ENCODE data around the gene PDE8A. TPM values are rescaled to one million over a fixed set of nuclear protein-coding genes. Genes with fewer than 3 reads are reported as not detected.

PDE8A gene
- total and polyA plus RNA-seq, 2 of the 13 experiments (the other 11 are each of a cell fraction or from before 2014, with no cell fraction given): 26.3 to 48.5 TPM

DNA sequence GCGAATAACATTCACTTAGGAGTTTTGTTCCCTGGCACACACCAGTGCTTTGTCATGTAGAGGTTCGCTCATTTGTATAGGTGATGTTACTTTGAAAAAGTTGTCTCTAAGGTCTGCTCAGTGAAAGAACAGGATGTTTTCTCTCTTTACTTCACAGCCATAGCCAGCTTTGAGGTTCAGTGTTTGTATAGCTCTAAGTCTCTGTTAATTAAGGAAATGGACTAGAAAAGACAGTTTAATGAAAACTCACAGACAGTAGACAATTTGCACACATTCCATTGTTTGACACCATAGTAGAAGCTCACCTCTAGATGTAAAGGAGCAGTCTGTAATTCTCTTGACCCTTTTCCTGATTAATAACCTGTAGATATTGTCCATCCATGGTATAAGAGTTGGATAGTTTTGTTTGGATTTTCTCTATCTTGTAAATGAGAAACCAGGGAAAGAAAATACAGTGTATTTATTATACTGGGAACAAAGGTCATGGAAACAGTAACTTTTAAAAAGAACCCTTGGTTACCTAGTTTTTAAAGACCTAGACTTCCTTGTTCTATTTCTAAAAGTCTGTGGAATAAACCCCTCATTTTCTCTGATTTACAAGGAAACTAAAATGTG is 50.4 kb downstream of the PDE8A start:
- FAIRE-seq: peak; percentile 49
- peak overlapping the region; percentile 32; the same call in 1 of the 2 replicates for H3K9ac ChIP-seq (ENCODE audit: insufficient read depth, low read depth, low read length)
- peak overlapping the region; percentile 73 for H3K4me2 ChIP-seq (ENCODE audit: low read depth, low read length)
- peak overlapping the region in 2 of 3 experiments; percentile 22 to 29; a peak in 3 of 6 replicates for H3K4me3 ChIP-seq (replicated peaks in 1 of 3; ENCODE audit: insufficient read depth in 1 of 3, low read depth in 2 of 3, low read length in 3 of 3)
- peaks cover 87% of the 10 kb centered on the region for H3K4me1 ChIP-seq (ENCODE audit: insufficient read depth, low read length)
- no peaks in the 10 kb centered on the region for H3K9me3 ChIP-seq (ENCODE audit: low read length)
- no peaks in the 10 kb centered on the region for H3K36me3 ChIP-seq (replicated peaks in 1 of 2; ENCODE audit: control insufficient read depth in 1 of 2, insufficient read depth in 2 of 2, low read length in 2 of 2)
- in situ Hi-C loops (cut with HindIII; ENCODE audit: extremely low pct_ligation_motif_present, low pct_unique_long_range_greater_than_20kb) (no loop called here), intact Hi-C loops (cut with micrococcal nuclease; ENCODE audit: unreplicated experiment) (no loop called here)
- ChIA-PET POLR2A (interaction anchor here (1.5 kb wide), 1 partner anchor 10 kb away, joined by 3 read pairs; no protein-coding TSS in a partner anchor), CTCF (ENCODE audit: low intra/inter-chr PET ratio, low total read pairs) (no interaction called here)
- peak; percentile 20; the same call in 1 of the 3 replicates for ATAC-seq
- DNase-seq (ENCODE audit: low spot score): no peak
- H3K27me3 ChIP-seq (ENCODE audit: control insufficient read depth in 1 of 2, insufficient read depth in 2 of 2, low read length in 2 of 2): no peaks in the 10 kb centered on the region
- BruUV-seq (replicated peaks): no TSS peak
- 76% methylated on average over 2 of the region's 2 CpGs for WGBS (ENCODE audit: low lambda C conversion rate)
- no peaks in the 10 kb centered on the region for H4K20me1 ChIP-seq (ENCODE audit: insufficient read depth, low read length)
- peaks cover 94% of the 10 kb centered on the region for H3K79me2 ChIP-seq (ENCODE audit: insufficient read depth, low read length)
- TF ChIP-seq SOX5 (CRISPR knock-in tag; IDR thresholded peaks at IDR 0.05; ENCODE audit: borderline replicate concordance) (peak; percentile 27; the same call in 1 of the 2 replicates), HNRNPL (IDR thresholded peaks at IDR 0.05; ENCODE audit: low read depth, low read length) (no peak), SAP130 (CRISPR knock-in tag; IDR thresholded peaks at IDR 0.05; ENCODE audit: low read depth) (0 out of 2 replicates have a peak, but pooled peaks have one; percentile 18), ESRRA (CRISPR knock-in tag; IDR thresholded peaks at IDR 0.05; ENCODE audit: low read depth) (no peak), ELF3 (CRISPR knock-in tag; IDR thresholded peaks at IDR 0.05) (peak; percentile 75), EP300 (IDR thresholded peaks at IDR 0.05; ENCODE audit: low read depth in 2 of 2, low read length in 2 of 2) (0 out of 4 replicates have a peak, but pooled peaks of 1 of the 2 experiments have one; percentile 17), EP300 (CRISPR knock-in tag; IDR thresholded peaks at IDR 0.05; ENCODE audit: borderline replicate concordance) (no peak), PPARG (CRISPR knock-in tag; conservative IDR thresholded peaks at IDR 0.05) (peak; percentile 66), SOX6 (IDR thresholded peaks at IDR 0.05) (no peak), SOX6 (CRISPR knock-in tag; IDR thresholded peaks at IDR 0.05) (peak; percentile 19; the same call in 1 of the 2 replicates), MIXL1 (CRISPR knock-in tag; IDR thresholded peaks at IDR 0.05) (0 out of 2 replicates have a peak, but pooled peaks have one; percentile 28), RFX1 (IDR thresholded peaks at IDR 0.05) (no peak), GATA4 (IDR thresholded peaks at IDR 0.05; ENCODE audit: borderline replicate concordance, low read depth) (no peak)
- TF ChIP-seq, protein P1, sequence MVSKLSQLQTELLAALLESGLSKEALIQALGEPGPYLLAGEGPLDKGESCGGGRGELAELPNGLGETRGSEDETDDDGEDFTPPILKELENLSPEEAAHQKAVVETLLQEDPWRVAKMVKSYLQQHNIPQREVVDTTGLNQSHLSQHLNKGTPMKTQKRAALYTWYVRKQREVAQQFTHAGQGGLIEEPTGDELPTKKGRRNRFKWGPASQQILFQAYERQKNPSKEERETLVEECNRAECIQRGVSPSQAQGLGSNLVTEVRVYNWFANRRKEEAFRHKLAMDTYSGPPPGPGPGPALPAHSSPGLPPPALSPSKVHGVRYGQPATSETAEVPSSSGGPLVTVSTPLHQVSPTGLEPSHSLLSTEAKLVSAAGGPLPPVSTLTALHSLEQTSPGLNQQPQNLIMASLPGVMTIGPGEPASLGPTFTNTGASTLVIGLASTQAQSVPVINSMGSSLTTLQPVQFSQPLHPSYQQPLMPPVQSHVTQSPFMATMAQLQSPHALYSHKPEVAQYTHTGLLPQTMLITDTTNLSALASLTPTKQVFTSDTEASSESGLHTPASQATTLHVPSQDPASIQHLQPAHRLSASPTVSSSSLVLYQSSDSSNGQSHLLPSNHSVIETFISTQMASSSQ (IDR thresholded peaks at IDR 0.05; ENCODE audit: low read depth): 0 out of 2 replicates have a peak, but pooled peaks have one; percentile 34
- TF ChIP-seq, protein P1 (CRISPR knock-in tag; IDR thresholded peaks at IDR 0.05; ENCODE audit: borderline replicate concordance): no peak
- TF ChIP-seq, protein P2, sequence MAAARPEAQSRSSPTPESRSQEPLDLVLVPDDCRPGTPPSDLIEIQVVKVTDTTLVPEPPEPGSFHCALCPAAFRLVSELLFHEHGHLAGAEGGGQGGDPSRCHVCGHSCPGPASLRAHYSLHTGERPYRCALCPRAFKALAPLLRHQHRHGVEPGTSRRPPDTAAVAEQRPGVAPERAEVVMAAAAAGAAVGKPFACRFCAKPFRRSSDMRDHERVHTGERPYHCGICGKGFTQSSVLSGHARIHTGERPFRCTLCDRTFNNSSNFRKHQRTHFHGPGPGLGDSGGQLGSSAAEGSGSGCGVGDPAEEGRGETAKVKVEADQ (CRISPR knock-in tag; IDR thresholded peaks at IDR 0.05; ENCODE audit: borderline replicate concordance): no peak
- TF ChIP-seq, protein P3, sequence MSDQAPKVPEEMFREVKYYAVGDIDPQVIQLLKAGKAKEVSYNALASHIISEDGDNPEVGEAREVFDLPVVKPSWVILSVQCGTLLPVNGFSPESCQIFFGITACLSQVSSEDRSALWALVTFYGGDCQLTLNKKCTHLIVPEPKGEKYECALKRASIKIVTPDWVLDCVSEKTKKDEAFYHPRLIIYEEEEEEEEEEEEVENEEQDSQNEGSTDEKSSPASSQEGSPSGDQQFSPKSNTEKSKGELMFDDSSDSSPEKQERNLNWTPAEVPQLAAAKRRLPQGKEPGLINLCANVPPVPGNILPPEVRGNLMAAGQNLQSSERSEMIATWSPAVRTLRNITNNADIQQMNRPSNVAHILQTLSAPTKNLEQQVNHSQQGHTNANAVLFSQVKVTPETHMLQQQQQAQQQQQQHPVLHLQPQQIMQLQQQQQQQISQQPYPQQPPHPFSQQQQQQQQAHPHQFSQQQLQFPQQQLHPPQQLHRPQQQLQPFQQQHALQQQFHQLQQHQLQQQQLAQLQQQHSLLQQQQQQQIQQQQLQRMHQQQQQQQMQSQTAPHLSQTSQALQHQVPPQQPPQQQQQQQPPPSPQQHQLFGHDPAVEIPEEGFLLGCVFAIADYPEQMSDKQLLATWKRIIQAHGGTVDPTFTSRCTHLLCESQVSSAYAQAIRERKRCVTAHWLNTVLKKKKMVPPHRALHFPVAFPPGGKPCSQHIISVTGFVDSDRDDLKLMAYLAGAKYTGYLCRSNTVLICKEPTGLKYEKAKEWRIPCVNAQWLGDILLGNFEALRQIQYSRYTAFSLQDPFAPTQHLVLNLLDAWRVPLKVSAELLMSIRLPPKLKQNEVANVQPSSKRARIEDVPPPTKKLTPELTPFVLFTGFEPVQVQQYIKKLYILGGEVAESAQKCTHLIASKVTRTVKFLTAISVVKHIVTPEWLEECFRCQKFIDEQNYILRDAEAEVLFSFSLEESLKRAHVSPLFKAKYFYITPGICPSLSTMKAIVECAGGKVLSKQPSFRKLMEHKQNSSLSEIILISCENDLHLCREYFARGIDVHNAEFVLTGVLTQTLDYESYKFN (CRISPR knock-in tag; conservative IDR thresholded peaks at IDR 0.05): peak; percentile 43; the same call in 1 of the 2 replicates
- peak overlapping the region; percentile 68 for H3K27ac ChIP-seq (ENCODE audit: extremely low read length, insufficient read depth, low read length)
- H2AFZ ChIP-seq (ENCODE audit: low read length): no peak overlapping the region
